Stimulated activated CD4-positive, alpha-beta T cell treated with anti-CD3 and anti-CD28 coated beads, Interleukin-2, amount 100 ng/mL, for 4 hours (primary cell): ENCODE measurements around the gene LINC00305.

Experiments used
- DNase-seq: peaks from one replicate; pipeline ENCODE4 v3.0.0-alpha.2; 2020; ENCODE audit warnings: low read depth

LINC00305 gene

GRCh38 chr18:64148988-64149387 lies at the start of gene LINC00305:
Gene LINC00305 (minus strand): TSS chr18:64149088.
- DNase-seq: no peak

GRCh38 chr18:64191069-64191468 lies 42.2 kb upstream of the LINC00305 start:
- DNase-seq: no peak

GRCh38 chr18:64185987-64186386 lies 37.1 kb upstream of the LINC00305 start:
- no peak for DNase-seq

GRCh38 chr18:64183665-64184064 lies 34.8 kb upstream of the LINC00305 start:
- DNase-seq: no peak

GRCh38 chr18:64180617-64181016 lies 31.7 kb upstream of the LINC00305 start:
- DNase-seq: no peak

- DNase-seq: no peak
These were observed 31.3 kb upstream of the LINC00305 start for GRCh38 chr18:64180171-64180570.

- DNase-seq: no peak
These were observed 30.7 kb upstream of the LINC00305 start for GRCh38 chr18:64179556-64180080.

- DNase-seq: no peak
These were observed 30.0 kb upstream of the LINC00305 start for GRCh38 chr18:64178860-64179259.

- no peak for DNase-seq
These were observed 26.5 kb upstream of the LINC00305 start for GRCh38 chr18:64175432-64175831.

- DNase-seq: no peak
These were observed 22.7 kb upstream of the LINC00305 start for GRCh38 chr18:64171576-64171975.

- no peak for DNase-seq
These were observed 18.6 kb upstream of the LINC00305 start for GRCh38 chr18:64167408-64167925.

- DNase-seq: no peak
These were observed 17.0 kb upstream of the LINC00305 start for GRCh38 chr18:64165906-64166305.

- DNase-seq: no peak
These were observed 16.0 kb upstream of the LINC00305 start for GRCh38 chr18:64164883-64165282.

GRCh38 chr18:64149916-64150438 lies 1.1 kb upstream of the LINC00305 start:
- no peak for DNase-seq

GRCh38 chr18:64142904-64143303 lies 6.0 kb downstream of the LINC00305 start:
- no peak for DNase-seq

GRCh38 chr18:64137914-64138313 lies 11.0 kb downstream of the LINC00305 start:
- DNase-seq: no peak

- DNase-seq: no peak
These were observed 14.7 kb downstream of the LINC00305 start for GRCh38 chr18:64134044-64134747.

- DNase-seq: no peak
These were observed 16.0 kb downstream of the LINC00305 start for GRCh38 chr18:64132871-64133270.

- no peak for DNase-seq
These were observed 17.6 kb downstream of the LINC00305 start for GRCh38 chr18:64131314-64131713.

GRCh38 chr18:64127172-64127571 lies 21.7 kb downstream of the LINC00305 start:
- no peak for DNase-seq

- DNase-seq: no peak
These were observed 29.0 kb downstream of the LINC00305 start for GRCh38 chr18:64119916-64120315.

- DNase-seq: no peak
These were observed 30.5 kb downstream of the LINC00305 start for GRCh38 chr18:64118406-64118805.

GRCh38 chr18:64116571-64117175 lies 32.2 kb downstream of the LINC00305 start:
- DNase-seq: no peak
